HepG2 (cell line): ENCODE measurements around the gene CMPK1. TPM values are rescaled to one million over a fixed set of nuclear protein-coding genes. Genes with fewer than 3 reads are reported as not detected.
A peak's percentile ranks its signal among the peaks of the same experiment; 100 is the strongest.

Experiments
- FOSL1 ChIP-seq: sonication (generic); formaldehyde crosslinking; IDR thresholded peaks from 2 replicates; pipeline ENCODE4 v1.9.0; 2021; ENCODE audit warnings: missing genetic modification reagents, borderline replicate concordance
- HMGXB4 ChIP-seq, 2 experiments: sonication (generic) in 1 of 2; formaldehyde crosslinking in 1 of 2; IDR thresholded peaks; 2 replicates each; pipeline versions ENCODE4 v1.4.0 to v1.6.1; 2018 to 2020; ENCODE audit warnings: missing genetic modification reagents in 2 of 2, borderline replicate concordance in 1 of 2, low read depth in 1 of 2, mild to moderate bottlenecking in 1 of 2, missing biosample characterization in 1 of 2
- KMT2B ChIP-seq: IDR thresholded peaks from 2 replicates; pipeline ENCODE4 v1.6.1; 2016; ENCODE audit warnings: missing genetic modification reagents, missing compliant biosample characterization
- RXRB ChIP-seq: IDR thresholded peaks from 2 replicates; pipeline ENCODE4 v1.6.1; 2016; ENCODE audit warnings: borderline replicate concordance, missing genetic modification reagents, missing compliant biosample characterization
- SMYD3 ChIP-seq: sonication (generic); formaldehyde crosslinking; IDR thresholded peaks from 2 replicates; pipeline ENCODE4 v1.8.1; 2023; ENCODE audit warnings: mild to moderate bottlenecking, missing genetic modification reagents
- YY1 ChIP-seq: IDR thresholded peaks from 2 replicates; pipeline ENCODE4 v1.6.1; 2011; ENCODE audit warnings: low read length, low read depth, moderate library complexity, mild to moderate bottlenecking; ENCODE audit not compliant: insufficient read depth, insufficient replicate concordance
- ZBTB44 ChIP-seq: sonication (generic); formaldehyde crosslinking; IDR thresholded peaks from 2 replicates; pipeline ENCODE4 v1.4.0; 2020; ENCODE audit warnings: missing genetic modification reagents
- ZFP90 ChIP-seq: sonication (generic); formaldehyde crosslinking; IDR thresholded peaks from 2 replicates; pipeline ENCODE4 v1.8.0; 2022; ENCODE audit warnings: missing genetic modification reagents, mild to moderate bottlenecking, inconsistent platforms, borderline replicate concordance
- ZNF143 ChIP-seq: sonication (generic); formaldehyde crosslinking; IDR thresholded peaks from 2 replicates; pipeline ENCODE4 v1.4.0; 2020; ENCODE audit warnings: missing genetic modification reagents
- ZNF75D ChIP-seq: sonication (generic); formaldehyde crosslinking; IDR thresholded peaks from 2 replicates; pipeline ENCODE4 v1.8.1; 2023; ENCODE audit warnings: missing genetic modification reagents, mild to moderate bottlenecking, borderline replicate concordance
- polyA plus RNA-seq, 8 experiments: library from polyadenylated mRNA; depleted of rRNA in 3 of 8; stranded (reverse) in 7 of 8; unstranded in 1 of 8; fragments of >200 nt; fragmentation: Illumina TruSeq in 4 of 8; extraction: Trizol in 4 of 8; gene quantifications; 2 replicates each; pipeline versions ENCODE4 v1.2.1 to v1.2.3, GENCODE V29; 2011 to 2016; ENCODE audit warnings: low read depth in 4 of 8, missing spikeins in 1 of 8, mixed read lengths in 1 of 8; ENCODE audit not compliant: insufficient read depth in 1 of 8
- total RNA-seq, 5 experiments: library from RNA; depleted of rRNA; stranded (reverse); fragments of >200 nt; fragmentation: Illumina TruSeq; extraction: Trizol; gene quantifications; 2 replicates each; pipeline ENCODE4 v1.2.3, GENCODE V29; 2016; ENCODE audit warnings: low read depth in 1 of 5
- TF ChIP-seq, protein P1 (sequence below), 2 experiments: sonication (generic) in 1 of 2; formaldehyde crosslinking in 1 of 2; IDR thresholded peaks; 2 replicates each; pipeline versions ENCODE4 v1.6.1 to v1.9.0; 2014 to 2022; ENCODE audit warnings: antibody characterized with exemption in 1 of 2, borderline replicate concordance in 1 of 2, inconsistent platforms in 1 of 2, low read depth in 1 of 2, missing genetic modification reagents in 1 of 2
- TF ChIP-seq, protein P2 (sequence below): sonication (generic); formaldehyde crosslinking; IDR thresholded peaks from 2 replicates; pipeline ENCODE4 v1.4.0; 2020; ENCODE audit warnings: missing genetic modification reagents
- TF ChIP-seq, protein P3 (sequence below): sonication (generic); formaldehyde crosslinking; conservative IDR thresholded peaks from 2 replicates; pipeline ENCODE4 v1.8.1; 2023; ENCODE audit warnings: missing genetic modification reagents

The CMPK1 gene
- total and polyA plus RNA-seq, 2 of the 13 experiments (the other 11 are each of a cell fraction or from before 2014, with no cell fraction given) = 38.3 to 92.0 TPM

DNA sequence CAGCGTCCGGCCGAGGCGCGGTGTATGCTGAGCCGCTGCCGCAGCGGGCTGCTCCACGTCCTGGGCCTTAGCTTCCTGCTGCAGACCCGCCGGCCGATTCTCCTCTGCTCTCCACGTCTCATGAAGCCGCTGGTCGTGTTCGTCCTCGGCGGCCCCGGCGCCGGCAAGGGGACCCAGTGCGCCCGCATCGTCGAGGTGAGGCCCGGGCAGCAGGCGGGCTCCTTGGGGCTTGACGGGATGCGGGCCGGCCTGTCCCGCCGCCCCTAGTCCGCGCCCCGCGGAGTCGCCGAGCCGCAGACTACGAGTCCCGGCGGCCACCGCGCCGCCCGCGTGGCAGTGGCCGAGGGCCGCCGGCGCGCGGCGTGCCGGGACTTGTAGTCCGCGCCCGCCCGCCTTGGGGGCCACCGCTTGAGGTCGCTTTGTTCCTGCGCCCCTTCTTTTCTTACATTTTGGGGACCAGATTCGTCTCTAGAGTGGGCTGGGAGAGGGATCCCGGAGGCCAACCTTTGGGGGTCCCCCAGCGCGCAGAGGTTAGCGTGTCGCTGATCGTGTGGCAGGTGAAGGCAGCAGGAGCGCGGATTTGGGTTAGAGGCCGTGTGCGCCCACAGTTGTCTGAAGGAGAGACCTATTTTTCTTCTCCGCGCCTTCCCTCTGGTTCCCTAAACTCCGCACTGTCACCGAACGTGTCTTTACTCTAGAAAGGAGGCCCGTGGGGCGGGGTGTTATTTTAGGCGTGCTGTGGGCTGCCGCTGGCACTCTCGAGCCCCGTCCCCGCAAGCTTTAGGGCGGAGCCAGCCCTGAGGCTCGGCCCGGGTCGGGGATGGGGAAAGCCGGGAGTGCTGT lies 553 bp downstream of the CMPK1 start (continued):
- TF ChIP-seq, protein P1, sequence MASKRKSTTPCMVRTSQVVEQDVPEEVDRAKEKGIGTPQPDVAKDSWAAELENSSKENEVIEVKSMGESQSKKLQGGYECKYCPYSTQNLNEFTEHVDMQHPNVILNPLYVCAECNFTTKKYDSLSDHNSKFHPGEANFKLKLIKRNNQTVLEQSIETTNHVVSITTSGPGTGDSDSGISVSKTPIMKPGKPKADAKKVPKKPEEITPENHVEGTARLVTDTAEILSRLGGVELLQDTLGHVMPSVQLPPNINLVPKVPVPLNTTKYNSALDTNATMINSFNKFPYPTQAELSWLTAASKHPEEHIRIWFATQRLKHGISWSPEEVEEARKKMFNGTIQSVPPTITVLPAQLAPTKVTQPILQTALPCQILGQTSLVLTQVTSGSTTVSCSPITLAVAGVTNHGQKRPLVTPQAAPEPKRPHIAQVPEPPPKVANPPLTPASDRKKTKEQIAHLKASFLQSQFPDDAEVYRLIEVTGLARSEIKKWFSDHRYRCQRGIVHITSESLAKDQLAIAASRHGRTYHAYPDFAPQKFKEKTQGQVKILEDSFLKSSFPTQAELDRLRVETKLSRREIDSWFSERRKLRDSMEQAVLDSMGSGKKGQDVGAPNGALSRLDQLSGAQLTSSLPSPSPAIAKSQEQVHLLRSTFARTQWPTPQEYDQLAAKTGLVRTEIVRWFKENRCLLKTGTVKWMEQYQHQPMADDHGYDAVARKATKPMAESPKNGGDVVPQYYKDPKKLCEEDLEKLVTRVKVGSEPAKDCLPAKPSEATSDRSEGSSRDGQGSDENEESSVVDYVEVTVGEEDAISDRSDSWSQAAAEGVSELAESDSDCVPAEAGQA (IDR thresholded peaks at IDR 0.05; ENCODE audit: low read depth) = no peak
- TF ChIP-seq, protein P1 (CRISPR knock-in tag; IDR thresholded peaks at IDR 0.05; ENCODE audit: borderline replicate concordance) = peak; percentile 73
- peak; percentile 87 for TF ChIP-seq ZNF143 (CRISPR knock-in tag)
- TF ChIP-seq RXRB (CRISPR knock-in tag) = peak; percentile 16; the same call in 1 of the 2 replicates
- TF ChIP-seq, protein P2, sequence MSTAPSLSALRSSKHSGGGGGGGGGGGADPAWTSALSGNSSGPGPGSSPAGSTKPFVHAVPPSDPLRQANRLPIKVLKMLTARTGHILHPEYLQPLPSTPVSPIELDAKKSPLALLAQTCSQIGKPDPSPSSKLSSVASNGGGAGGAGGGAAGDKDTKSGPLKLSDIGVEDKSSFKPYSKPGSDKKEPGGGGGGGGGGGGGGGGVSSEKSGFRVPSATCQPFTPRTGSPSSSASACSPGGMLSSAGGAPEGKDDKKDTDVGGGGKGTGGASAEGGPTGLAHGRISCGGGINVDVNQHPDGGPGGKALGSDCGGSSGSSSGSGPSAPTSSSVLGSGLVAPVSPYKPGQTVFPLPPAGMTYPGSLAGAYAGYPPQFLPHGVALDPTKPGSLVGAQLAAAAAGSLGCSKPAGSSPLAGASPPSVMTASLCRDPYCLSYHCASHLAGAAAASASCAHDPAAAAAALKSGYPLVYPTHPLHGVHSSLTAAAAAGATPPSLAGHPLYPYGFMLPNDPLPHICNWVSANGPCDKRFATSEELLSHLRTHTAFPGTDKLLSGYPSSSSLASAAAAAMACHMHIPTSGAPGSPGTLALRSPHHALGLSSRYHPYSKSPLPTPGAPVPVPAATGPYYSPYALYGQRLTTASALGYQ (CRISPR knock-in tag) = peak; percentile 47
- peak; percentile 96 for TF ChIP-seq ZFP90
- peak; percentile 40; the same call in 1 of the 2 replicates for TF ChIP-seq FOSL1 (CRISPR knock-in tag)
- TF ChIP-seq, protein P3, sequence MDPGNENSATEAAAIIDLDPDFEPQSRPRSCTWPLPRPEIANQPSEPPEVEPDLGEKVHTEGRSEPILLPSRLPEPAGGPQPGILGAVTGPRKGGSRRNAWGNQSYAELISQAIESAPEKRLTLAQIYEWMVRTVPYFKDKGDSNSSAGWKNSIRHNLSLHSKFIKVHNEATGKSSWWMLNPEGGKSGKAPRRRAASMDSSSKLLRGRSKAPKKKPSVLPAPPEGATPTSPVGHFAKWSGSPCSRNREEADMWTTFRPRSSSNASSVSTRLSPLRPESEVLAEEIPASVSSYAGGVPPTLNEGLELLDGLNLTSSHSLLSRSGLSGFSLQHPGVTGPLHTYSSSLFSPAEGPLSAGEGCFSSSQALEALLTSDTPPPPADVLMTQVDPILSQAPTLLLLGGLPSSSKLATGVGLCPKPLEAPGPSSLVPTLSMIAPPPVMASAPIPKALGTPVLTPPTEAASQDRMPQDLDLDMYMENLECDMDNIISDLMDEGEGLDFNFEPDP (CRISPR knock-in tag) = no peak
- 0 out of 2 replicates have a peak, but pooled peaks have one; percentile 27 for TF ChIP-seq SMYD3 (CRISPR knock-in tag)
- TF ChIP-seq KMT2B (CRISPR knock-in tag) = 0 out of 2 replicates have a peak, but pooled peaks have one; percentile 7
- TF ChIP-seq YY1 = peak; percentile 21
- TF ChIP-seq ZBTB44 (CRISPR knock-in tag) = no peak
- peak; percentile 55 to 65; a peak in 3 of 4 replicates for TF ChIP-seq HMGXB4 (CRISPR knock-in tag; IDR thresholded peaks at IDR 0.05; ENCODE audit: borderline replicate concordance in 1 of 2, low read depth in 1 of 2)
- no peak for TF ChIP-seq ZNF75D (CRISPR knock-in tag)
